Stimulated activated naive CD8-positive, alpha-beta T cell treated with anti-CD3 and anti-CD28 coated beads, Interleukin-15, Interleukin-2, amounts not matched to agents 100 ng/mL and 50 ng/mL, for 24 hours (primary cell): ENCODE results near the gene TMEM176B.
A peak's percentile ranks its signal among the peaks of the same experiment; 100 is the strongest.
"Not testable (repeated sequence)": the region's sequence is repeated elsewhere in the genome, so short reads cannot be mapped to it uniquely, and the experiment has no call there.

ENCODE experiments used
- H3K27ac Mint-ChIP-seq: one replicate; pipeline ENCODE4 v1.8.0; 2021; ENCODE audit warnings: mild to moderate bottlenecking, mixed read lengths
- H3K27me3 Mint-ChIP-seq: one replicate; pipeline ENCODE4 v1.8.0; 2021; ENCODE audit warnings: mixed read lengths
- H3K36me3 Mint-ChIP-seq: one replicate; pipeline ENCODE4 v1.8.0; 2021; ENCODE audit warnings: low read depth, mixed read lengths
- H3K4me1 Mint-ChIP-seq: one replicate; pipeline ENCODE4 v1.8.0; 2021; ENCODE audit warnings: low read depth, mixed read lengths
- H3K4me3 Mint-ChIP-seq: one replicate; pipeline ENCODE4 v1.8.0; 2021; ENCODE audit warnings: mild to moderate bottlenecking, mixed read lengths
- H3K9me3 Mint-ChIP-seq: one replicate; pipeline ENCODE4 v1.8.0; 2021; ENCODE audit warnings: mixed read lengths

TMEM176B gene

DNA sequence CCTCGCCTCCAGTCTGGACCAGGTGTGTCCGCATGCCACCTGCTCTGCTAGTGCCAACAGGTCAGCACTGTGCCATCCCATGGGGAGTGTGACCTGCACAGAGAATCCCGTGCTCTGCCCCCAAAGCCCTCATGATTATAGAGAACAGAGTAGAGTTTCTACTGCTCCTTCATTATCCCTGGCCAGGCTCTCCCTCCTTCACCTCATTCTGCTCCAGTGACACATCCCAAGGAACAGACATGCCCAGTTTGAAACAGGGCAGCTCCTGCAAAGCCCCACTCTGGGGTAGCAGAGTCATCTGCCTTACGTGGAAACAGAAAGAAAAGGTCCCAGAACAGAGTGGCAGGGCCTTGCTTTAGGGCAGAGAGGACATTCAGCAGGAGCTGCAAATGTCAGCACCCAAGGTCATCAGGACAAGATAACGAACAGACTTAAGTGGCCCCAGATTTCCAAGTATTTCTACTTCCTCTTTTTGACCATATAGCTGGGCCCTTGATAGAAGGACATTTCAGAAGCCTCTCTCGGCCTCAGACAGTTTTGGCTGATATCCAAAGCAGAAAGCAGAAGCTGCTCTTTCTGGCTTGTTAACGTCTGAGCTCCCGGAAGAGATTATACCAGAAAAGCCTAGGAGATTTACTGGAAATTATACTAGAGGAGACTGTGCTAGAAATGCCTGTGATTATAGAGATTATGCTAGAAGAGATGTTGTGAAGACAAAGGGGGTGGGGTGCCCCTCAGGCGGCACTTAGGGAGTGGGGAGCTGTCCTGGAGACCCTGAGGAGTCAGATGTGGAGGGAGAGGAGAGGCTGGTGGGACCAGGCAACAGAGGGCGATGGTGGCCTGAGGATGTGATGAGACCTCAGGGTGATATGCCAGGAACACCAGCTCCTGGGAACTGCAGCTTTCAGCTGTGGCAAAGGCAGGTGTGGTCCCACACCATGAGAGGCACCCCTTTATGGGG lies 12.6 kb downstream of the TMEM176B start:
- peaks cover 5% of the 10 kb centered on the region for H3K4me1 Mint-ChIP-seq

DNA sequence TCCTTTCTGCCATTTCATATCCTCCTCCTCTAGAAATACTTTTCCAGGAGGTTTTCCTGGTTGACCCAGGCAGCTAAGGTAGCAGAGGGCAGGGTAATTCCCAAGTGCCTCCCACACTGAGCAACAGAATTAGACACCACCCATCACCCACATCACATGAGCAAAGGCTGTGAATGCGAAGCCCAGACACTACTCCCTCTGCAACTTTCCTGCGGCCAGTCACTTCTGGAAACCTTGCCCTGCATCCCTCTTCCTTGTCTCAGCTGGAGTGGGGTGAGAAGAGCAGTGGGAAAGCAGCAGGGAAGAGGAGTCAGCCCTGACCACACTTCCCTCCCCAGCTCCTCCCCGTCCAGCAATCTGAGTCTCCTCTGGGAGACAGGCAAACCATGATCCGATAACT lies 15.2 kb downstream of the TMEM176B start:
- Mint-ChIP-seq H3K36me3 (no peaks in the 10 kb centered on the region), H3K27me3 (peaks cover 4% of the 10 kb centered on the region), H3K4me1 (peaks cover 5% of the 10 kb centered on the region), H3K27ac (no peak overlapping the region), H3K9me3 (no peaks in the 10 kb centered on the region), H3K4me3 (no peak overlapping the region)

More for the DNA sequence above, 12.6 kb downstream of the TMEM176B start:
- Mint-ChIP-seq H3K9me3 (no peaks in the 10 kb centered on the region), H3K27me3 (peaks cover 4% of the 10 kb centered on the region), H3K4me3 (no peak overlapping the region), H3K36me3 (no peaks in the 10 kb centered on the region), H3K27ac (no peak overlapping the region)

DNA sequence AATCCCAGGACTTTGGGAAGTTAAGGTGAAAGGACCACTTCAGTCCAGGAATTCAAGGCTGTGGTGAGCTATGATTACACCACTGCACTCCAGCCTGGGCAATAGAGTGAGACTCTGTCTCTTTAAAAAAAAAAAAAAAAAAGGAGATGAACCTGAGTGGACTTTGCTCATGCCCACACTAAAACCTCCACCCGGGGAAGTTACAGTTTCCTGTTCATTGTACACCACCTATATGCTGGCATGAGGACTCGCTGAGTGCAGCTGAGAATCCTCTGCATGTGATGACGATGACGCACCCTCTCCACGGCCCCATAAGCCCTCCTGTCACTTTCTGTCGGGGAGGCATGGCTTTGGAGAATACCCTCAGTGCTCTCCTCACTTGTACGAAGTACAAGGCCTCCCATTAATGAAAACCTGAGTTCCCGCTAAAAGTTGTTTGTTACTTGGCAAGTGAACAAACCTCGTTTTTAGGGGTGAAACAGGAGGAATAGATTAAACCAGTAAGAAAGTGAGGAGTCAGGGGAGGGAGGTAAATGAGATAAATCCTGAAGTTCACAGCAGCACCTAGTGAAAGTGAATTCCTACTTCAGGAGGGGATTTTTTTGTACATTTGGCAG lies 15.9 kb downstream of the TMEM176B start:
- Mint-ChIP-seq H3K27ac (no peak overlapping the region), H3K27me3 (peaks cover 4% of the 10 kb centered on the region), H3K4me1 (peaks cover 5% of the 10 kb centered on the region), H3K4me3 (no peak overlapping the region), H3K36me3 (no peaks in the 10 kb centered on the region), H3K9me3 (no peaks in the 10 kb centered on the region)

DNA sequence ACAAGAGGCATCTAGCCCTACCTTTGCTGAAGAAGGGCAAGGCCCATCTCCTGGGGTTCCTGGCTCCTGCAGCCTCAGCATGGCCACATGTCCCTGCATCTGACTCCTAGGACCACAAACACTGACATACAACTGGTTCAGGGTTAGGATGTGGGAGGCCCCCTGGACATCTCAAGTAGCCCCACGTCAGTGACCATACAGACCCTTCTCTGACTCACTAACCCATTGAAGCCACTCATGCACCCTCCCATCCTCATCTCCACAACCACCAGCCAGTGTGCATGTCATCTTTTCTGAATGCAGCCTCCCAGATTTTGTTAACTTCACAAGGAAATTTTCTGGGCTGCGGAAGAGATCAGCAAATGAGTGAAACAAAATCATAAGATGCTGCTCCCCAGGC lies 18.2 kb downstream of the TMEM176B start:
- no peaks in the 10 kb centered on the region for H3K36me3 Mint-ChIP-seq
- H3K9me3 Mint-ChIP-seq, result no peaks in the 10 kb centered on the region
- peaks cover 4% of the 10 kb centered on the region for H3K27me3 Mint-ChIP-seq
- H3K4me1 Mint-ChIP-seq, result peaks cover 5% of the 10 kb centered on the region
- H3K27ac Mint-ChIP-seq, result no peak overlapping the region
- H3K4me3 Mint-ChIP-seq, result no peak overlapping the region

DNA sequence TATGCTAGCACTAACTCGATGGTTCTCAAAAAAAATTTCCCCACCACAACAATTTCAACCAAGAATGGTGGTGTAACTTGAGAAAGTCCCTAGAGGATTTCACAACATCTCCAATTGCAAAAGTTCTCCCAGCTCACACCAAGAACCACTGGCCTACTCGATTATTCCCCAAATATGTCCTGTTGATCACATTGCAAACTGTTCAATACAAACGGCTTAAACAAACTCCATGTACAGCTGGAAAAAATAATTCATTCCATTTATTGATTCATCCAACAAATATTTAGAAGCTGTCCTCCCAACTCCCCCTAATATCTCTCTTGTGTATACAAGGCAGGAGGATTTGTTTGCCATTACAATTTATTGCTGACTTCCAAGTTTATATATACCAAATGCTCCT lies 19.1 kb downstream of the TMEM176B start:
- no peak overlapping the region for H3K27ac Mint-ChIP-seq

GRCh38 chr7:150780292-150780691 lies 19.9 kb downstream of the TMEM176B start:
- no peaks in the 10 kb centered on the region for H3K4me1 Mint-ChIP-seq
- H3K27me3 Mint-ChIP-seq, result no peaks in the 10 kb centered on the region
- H3K27ac Mint-ChIP-seq, result no peak overlapping the region
- no peaks in the 10 kb centered on the region for H3K36me3 Mint-ChIP-seq
- no peaks in the 10 kb centered on the region for H3K9me3 Mint-ChIP-seq
- no peak overlapping the region for H3K4me3 Mint-ChIP-seq

More for the DNA sequence above, 19.1 kb downstream of the TMEM176B start:
- H3K27me3 Mint-ChIP-seq, result peaks cover 4% of the 10 kb centered on the region
- peaks cover 5% of the 10 kb centered on the region for H3K4me1 Mint-ChIP-seq
- no peaks in the 10 kb centered on the region for H3K9me3 Mint-ChIP-seq
- H3K36me3 Mint-ChIP-seq, result no peaks in the 10 kb centered on the region
- no peak overlapping the region for H3K4me3 Mint-ChIP-seq

DNA sequence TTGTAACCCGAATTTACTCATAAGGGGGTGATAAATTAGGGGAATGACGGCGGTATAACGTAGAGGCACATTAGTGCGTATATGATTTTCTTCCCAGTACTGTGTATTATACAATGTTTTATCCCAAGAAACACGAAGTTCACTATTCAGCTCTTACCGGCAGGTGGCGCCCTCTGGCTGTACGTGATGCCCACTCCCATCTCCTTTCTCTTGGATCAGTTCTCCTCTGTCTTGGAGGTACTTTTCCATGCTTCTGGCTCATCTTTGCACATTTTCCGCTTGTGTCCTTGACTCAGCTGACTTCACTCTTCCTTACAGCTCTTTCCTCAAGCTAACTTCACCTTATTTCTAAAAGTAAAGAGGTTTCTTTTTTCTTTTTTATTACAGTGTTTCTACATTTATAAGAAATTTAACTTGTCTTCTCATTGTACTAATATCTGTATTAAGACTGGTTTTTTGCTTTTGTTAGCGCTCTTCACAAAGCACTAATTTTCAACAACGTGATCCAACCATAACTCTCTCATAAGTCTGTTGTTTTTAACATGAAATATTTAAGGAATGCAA lies 21.3 kb downstream of the TMEM176B start:
- Mint-ChIP-seq H3K36me3 (peaks cover 5% of the 10 kb centered on the region), H3K4me1 (no peaks in the 10 kb centered on the region), H3K27me3 (no peaks in the 10 kb centered on the region), H3K4me3 (no peak overlapping the region), H3K27ac (no peak overlapping the region), H3K9me3 (peaks cover 5% of the 10 kb centered on the region)

DNA sequence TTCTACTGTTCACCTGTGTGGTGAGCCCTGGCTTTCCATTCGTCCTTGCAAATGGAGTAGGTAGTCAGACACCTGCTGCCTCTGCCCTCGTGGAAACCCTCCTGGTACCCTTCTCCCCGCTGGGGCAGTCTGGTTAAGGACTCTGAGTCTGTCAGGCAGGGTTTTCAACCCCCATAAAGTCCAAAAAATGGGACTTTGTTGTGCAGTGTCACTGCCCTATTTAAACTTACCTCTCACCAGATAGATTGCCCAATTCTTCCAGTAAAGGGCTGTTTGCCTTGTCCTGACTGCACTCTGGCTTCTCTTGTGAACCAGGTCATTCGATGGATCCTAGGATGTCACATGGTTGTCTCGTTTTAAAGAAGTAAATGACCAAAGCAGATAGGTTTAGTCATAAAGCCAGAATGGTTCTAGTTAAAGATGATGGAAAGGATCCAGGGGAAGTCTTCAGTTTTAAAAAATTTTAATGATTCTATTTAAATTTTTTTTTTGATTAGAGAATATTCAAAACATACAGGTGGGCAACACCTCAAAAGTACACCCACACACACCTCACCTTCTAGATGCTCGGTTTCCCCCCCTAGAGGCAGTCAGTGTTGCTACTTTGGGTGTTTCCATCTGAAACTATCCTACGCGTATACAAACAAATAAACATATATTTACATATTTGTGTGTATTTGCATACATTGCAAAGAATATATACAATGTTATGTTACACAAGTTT lies 22.0 kb downstream of the TMEM176B start:
- Mint-ChIP-seq H3K4me1 (no peaks in the 10 kb centered on the region), H3K36me3 (peaks cover 9% of the 10 kb centered on the region), H3K9me3 (peaks cover 11% of the 10 kb centered on the region), H3K4me3 (no peak overlapping the region), H3K27ac (no peak overlapping the region), H3K27me3 (no peaks in the 10 kb centered on the region)

GRCh38 chr7:150774131-150774530 lies 26.0 kb downstream of the TMEM176B start:
- H3K27me3 Mint-ChIP-seq, H3K4me3 Mint-ChIP-seq, H3K36me3 Mint-ChIP-seq, H3K4me1 Mint-ChIP-seq, H3K27ac Mint-ChIP-seq: not testable (repeated sequence)
- H3K9me3 Mint-ChIP-seq, result peaks cover 12% of the 10 kb centered on the region

GRCh38 chr7:150769768-150770167 lies 30.4 kb downstream of the TMEM176B start:
- Mint-ChIP-seq H3K9me3 (peaks cover 12% of the 10 kb centered on the region), H3K4me1 (no peaks in the 10 kb centered on the region), H3K4me3 (no peak overlapping the region), H3K27me3 (no peaks in the 10 kb centered on the region), H3K27ac (no peak overlapping the region), H3K36me3 (peaks cover 9% of the 10 kb centered on the region)

DNA sequence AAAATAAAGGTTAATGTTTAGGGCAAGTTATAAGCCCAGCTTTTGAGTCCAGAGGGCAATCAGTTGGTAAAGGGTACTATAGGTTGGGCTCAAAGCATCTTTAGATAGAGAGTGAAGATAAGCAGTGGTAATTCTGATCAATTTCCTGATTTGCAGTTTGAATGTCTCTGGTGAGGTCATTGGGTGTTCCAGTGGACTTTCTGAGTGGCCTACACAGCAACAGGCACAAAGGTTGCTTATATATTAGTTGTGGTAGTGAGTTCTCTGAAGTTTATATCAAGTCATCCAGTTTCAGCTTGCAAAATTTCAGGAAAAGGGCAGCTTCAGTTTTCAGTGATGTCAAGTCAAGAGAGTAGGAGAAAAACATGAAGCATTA lies 33.8 kb downstream of the TMEM176B start:
- H3K9me3 Mint-ChIP-seq, result no peaks in the 10 kb centered on the region
- H3K4me1 Mint-ChIP-seq, result no peaks in the 10 kb centered on the region
- no peak overlapping the region for H3K27ac Mint-ChIP-seq
- no peak overlapping the region for H3K4me3 Mint-ChIP-seq
- no peaks in the 10 kb centered on the region for H3K36me3 Mint-ChIP-seq
- H3K27me3 Mint-ChIP-seq, result no peaks in the 10 kb centered on the region

GRCh38 chr7:150759479-150759878 lies 40.7 kb downstream of the TMEM176B start:
- Mint-ChIP-seq H3K4me1 (peaks cover 25% of the 10 kb centered on the region), H3K27me3 (no peaks in the 10 kb centered on the region), H3K27ac (no peak overlapping the region), H3K36me3 (no peaks in the 10 kb centered on the region), H3K4me3 (no peak overlapping the region), H3K9me3 (no peaks in the 10 kb centered on the region)

DNA sequence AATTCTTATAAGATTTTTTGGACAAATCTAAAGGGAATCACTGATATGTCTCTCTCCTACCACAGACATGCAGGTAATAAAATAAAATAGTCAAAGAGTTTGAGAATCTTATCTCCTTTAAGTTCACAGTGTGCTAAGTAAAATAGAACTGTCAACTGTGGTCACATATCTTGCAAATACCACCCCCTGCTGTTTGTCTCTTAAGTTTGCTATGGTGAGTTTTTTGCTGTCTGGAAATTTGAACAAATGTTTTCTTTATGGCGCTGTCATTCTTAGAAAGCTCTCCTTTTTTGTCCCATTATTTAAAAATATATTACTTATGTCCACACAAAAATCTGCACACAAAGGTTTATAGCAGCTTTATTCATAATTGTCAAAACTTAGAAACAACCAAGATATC lies 43.3 kb downstream of the TMEM176B start:
- Mint-ChIP-seq H3K36me3 (no peaks in the 10 kb centered on the region), H3K4me3 (peak overlapping the region; percentile 71), H3K27ac (peak overlapping the region; percentile 96), H3K9me3 (no peaks in the 10 kb centered on the region), H3K27me3 (no peaks in the 10 kb centered on the region), H3K4me1 (peaks cover 49% of the 10 kb centered on the region)

DNA sequence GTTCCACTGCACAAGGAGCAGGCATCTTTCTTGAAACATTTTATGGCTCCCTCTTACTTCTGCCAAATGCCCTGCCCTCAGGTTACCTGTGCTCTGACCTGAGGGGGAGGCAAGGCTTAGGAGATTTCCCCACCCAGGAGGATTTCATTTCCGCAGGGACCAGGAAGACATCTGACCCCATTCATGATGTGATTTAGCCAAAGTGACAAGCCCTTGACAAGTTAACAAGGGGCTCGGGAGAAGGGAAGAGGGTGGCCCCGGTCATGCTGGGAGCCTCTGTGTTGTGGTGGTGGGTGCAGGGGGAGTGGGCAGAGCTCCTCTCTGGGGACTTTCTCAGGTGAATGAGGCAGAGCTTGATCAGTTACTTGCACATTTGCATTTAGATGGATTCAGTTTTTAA lies 44.0 kb downstream of the TMEM176B start:
- peak overlapping the region; percentile 71 for H3K4me3 Mint-ChIP-seq
- H3K4me1 Mint-ChIP-seq, result peaks cover 53% of the 10 kb centered on the region
- H3K36me3 Mint-ChIP-seq, result no peaks in the 10 kb centered on the region
- peak overlapping the region; percentile 96 for H3K27ac Mint-ChIP-seq
- no peaks in the 10 kb centered on the region for H3K9me3 Mint-ChIP-seq
- no peaks in the 10 kb centered on the region for H3K27me3 Mint-ChIP-seq
